DMS153 treated with DMSO at 0.1 percent for 48 hours (cell line): ENCODE results near the gene SFMBT2.
A peak's percentile ranks its signal among the peaks of the same experiment; 100 is the strongest.

ENCODE experiments used
- DNase-seq: peaks from one replicate; lab custom pipeline; 2025; ENCODE audit not compliant: unreplicated experiment; lab: John Stamatoyannopoulos, UW

SFMBT2 gene

DNA sequence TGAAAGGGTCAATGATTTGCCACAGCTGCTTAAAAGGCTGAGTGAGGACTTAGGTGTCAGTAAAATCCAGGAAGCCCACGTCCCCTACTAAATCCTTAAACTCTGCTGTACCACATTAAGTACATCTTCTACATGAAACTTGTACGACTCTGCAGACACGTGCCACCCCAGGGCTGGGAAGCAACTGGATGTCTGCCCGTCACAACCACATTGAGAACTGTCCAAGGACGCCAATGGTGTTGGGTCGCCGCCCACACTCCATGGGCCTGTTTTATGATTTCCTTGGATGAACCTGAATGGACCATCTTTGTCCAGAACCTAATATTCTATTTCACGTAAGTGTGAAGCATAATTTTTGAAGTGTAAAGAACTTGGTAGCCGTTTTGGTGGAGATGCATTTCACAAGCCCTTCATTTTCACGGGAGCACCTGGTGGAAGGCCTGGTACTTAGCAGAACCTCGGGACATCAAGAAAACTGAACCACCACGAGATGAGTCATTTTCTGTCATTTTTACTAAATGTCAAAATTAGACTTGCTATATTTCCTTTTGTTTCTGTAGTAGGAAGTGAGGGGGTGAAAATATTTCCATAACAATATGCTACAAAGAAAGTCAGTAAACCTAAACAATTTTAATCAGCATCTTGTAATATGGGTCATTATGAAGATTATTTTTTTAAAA lies 134.9 kb downstream of the SFMBT2 start:
- no peak for DNase-seq

DNA sequence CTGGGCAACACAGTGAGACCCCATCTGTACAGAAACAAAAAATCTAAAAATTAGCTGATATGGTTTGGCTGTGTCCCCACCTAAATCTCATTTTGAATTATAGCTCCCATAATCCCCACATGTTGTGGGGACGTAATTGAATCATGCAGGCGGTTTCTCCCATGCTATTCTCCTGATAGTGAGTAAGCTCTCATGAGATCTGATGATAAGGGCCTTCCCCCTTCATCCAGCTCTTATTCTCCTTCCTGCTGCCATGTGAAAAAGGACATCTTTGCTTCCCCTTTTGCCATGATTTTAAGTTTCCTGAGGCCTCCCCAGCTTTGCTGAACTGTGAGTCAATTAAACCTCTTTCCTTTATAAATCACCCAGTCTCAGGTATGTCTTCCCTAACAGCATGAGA lies 136.5 kb downstream of the SFMBT2 start:
- no peak for DNase-seq

- DNase-seq = no peak
Observed at GRCh38 chr10:7272008-7272407, 138.8 kb downstream of the SFMBT2 start.

DNA sequence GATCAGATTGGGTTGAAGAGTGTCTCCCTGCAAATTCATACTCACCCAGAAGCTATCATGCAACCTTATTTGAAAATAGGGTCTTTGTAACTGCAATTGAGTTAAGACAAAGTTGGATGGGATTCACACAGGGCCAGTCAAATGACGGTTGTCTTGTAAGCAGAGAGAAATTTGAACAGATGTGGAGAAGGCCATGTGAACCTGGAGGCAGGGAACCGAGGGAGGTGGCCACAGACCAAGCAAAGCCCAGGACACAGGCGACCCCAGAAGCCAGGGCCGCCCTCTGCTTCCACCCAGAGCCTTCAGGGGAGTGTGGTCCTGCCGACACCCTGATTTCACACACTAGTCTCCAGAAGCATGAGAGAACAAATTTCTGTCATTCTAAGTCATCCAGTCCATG lies 140.8 kb downstream of the SFMBT2 start:
- no peak for DNase-seq

GRCh38 chr10:7267142-7267541 lies 143.7 kb downstream of the SFMBT2 start:
- DNase-seq = no peak

DNA sequence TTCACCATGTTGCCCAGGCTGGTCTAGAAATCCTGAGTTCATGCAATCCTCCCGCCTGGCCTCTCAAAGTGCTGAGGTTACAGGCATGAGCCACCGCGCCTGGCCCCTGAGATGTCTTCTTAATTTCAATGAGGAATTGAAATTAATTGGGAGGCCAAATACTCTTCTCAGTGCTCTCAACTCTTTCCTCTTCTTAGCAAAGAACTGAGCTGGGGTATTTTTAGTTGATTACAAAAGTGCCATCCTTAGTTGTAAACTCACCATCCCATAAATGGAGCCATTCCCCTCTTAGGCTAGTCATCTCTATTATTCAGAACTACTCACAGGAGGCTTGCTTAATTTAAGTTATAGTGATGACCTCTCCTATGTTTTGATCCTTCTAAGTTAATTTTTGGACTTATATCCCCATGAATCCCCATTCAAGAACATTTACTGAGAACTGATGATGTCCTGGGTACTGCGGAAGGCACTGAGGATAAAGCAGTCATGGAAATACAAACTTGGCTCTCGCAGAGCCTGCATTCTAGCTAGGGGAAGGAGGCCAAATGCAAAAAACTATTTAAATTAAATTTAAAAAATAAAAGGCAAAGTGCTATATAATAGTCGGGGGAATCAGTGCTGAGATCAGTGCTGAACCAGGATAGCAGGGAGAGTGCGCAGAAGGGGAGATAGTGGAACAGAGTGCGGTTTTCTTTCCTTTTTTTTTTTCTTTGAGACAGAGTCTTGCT lies 145.3 kb downstream of the SFMBT2 start:
- no peak for DNase-seq

DNA sequence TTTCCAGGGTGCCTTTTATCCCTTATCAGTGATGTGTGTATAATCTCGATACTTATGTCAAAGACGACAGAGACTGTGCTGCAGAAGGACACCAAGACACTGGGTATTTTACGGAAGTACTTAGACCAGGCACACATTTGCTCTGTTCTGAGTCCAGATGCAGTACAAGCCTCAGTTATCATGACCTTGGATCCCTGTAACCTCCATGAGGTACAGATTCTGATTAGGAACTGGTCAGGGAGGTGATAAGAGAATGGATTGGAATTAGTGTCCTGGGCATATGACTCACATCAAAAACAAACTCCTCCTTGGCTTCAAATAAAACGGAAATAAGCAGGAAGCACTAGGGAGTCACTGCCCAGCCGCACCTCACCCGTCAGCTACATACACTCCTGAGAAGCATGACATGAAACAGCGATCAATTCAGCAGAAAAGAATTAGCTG lies 146.5 kb downstream of the SFMBT2 start:
- DNase-seq = no peak

DNA sequence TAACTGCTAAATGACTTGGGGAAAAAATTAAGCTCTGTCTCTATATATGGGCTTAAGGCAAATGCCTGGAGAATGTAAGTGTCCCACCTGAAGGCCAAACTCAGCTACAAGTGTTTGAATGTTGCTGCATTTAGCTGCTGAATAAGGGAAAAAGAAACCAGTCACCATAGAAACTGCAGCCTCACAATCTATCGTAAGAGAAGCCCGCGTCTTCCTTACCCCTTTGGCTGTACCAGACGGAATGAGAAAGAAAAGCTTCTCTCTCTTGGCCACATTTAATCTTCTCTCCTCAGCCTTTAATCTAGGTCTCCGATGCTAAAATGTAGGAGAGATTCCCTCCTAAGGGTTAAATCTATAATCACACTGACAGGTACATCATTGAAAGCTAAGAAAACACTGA lies 147.2 kb downstream of the SFMBT2 start:
- DNase-seq = no peak

DNA sequence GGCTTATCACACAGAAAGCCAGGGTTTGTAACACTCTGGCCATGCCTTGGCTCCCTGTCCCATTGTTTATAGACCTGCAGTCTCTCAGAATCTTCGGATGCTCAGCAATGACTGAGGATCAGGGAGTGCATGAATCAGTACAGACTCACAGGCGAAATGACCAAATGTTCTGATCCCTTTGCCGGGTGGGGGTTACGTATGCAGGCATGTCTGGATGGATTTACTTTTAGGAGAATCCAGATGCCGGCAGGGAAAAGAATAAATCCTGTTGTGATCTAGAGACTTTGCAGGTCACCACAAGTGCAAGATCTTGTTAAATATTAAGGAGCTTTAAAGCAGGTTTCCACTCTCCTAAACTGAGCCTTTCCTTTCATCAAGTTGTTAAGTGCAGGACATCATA lies 149.5 kb downstream of the SFMBT2 start:
- DNase-seq = no peak

- DNase-seq = no peak
Observed at GRCh38 chr10:7260912-7261311, 149.9 kb downstream of the SFMBT2 start.

DNA sequence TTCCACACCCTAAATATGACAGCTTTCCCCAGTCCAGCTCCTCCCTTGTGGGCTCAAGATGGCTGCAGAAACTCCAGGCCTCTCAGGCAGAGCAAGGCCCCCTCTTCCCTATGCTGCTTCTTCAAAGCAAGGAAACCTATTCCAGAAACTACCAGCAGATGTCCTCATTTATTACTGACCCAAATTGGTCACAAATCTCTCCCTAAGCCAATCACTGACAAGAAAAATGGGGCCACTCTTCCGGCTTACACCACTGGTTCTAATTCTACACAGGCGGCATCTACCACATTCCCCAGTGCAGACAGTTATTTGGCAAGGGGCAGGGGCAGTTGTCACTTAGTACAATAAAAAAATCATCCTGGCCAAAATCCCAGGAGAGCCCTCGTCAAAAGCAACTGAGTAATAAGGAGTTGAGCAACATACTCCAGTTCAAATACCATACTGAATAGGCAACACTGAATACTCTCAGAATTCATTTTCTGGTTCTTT lies 150.4 kb downstream of the SFMBT2 start:
- peak; percentile 1 for DNase-seq

DNA sequence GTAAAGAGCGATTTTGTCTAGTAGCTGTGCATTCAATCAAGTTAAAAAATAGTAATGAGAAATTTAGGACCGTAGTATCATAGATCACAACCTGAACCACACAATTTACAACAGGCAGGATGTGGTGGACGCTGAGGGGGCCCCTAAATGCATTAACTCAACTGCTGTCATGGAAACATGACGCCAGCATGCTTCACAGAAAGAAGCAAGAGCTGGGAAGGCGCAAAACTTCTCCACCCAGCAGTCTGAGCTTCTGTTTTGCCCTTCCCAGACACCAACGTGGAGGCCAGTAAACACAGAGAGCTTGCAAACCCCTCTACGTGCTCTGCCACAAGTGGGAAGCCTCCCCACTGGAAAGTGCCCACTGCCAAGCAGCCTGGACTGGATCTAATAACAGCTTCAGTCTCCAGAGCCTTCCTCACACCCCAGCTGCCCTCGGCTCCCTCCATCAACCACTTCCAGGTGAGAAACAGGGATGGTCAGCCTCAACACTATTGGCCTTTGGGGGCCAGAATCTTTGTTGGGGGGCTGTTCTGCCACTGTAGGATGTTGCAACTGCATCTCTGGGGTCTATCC lies 151.8 kb downstream of the SFMBT2 start:
- DNase-seq = no peak

DNA sequence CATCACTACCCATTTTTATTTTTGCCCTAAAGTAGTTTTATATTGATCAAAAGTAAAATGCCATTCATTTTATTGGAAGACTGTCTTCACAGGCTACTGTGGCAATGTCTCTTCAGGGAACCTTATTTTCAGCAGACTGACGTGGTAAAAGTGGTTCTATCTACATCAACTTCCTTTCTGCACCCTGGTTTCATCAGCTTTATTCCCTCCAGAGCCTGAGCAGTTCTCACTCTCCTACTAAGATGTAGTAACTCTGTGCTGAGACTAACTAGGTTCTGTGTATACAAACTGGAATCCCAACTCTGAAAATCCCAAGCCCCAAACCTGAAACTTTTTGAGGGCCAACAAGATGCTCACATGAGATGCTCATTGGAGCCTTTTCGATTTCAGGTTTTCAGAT lies 155.3 kb downstream of the SFMBT2 start:
- DNase-seq = no peak

- DNase-seq = no peak
Observed at GRCh38 chr10:7251696-7252465, 159.0 kb downstream of the SFMBT2 start.

- no peak for DNase-seq
Observed at GRCh38 chr10:7250236-7250635, 160.6 kb downstream of the SFMBT2 start.

DNA sequence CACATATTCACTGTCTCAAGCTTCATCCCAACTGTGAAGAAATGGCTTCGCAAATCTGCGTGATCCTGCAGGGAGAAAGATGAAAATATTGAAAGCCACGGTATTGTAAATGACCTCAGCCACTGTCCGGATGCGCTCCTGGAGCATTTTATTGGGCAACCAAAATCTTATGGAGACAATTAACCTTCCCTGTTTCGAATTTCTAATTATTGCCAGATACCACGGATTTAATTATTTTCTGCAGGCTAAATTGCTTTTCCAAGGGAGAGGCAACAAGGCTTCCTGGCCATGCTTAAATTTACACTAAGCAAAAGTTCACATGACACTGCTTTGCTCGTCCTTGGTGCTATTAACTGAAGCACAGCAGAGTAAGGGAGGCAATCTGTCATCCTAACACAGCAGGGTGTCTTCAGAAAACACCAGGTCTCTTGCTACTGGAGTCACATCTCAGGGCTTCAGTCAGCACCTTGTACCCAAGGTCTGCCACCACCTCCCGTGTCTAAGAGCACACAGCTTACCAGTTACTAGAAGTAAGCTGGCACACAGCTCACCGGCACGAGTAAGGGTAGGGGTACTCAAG lies 162.2 kb downstream of the SFMBT2 start:
- DNase-seq = no peak

GRCh38 chr10:7248148-7248547 lies 162.7 kb downstream of the SFMBT2 start:
- DNase-seq = no peak

DNA sequence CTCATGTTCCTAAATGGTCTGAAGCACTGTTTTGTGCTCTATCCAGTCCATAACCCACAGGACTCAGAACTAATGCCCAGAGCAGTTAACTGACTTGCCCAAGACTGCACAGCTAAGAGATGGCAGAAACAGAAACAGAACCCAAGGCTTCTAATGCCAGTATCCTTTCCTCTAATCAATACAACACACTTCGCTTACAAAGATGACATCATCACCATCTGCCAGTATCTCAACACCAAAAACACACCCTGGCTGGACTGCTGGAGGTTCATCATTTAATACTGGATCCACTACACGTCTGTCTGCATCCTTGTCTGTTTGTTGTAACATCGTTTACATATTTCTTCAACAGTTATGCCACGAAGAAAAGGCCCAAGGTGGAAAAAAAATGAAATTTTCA lies 165.3 kb downstream of the SFMBT2 start:
- no peak for DNase-seq

- no peak for DNase-seq
Observed at GRCh38 chr10:7243873-7244272, 167.0 kb downstream of the SFMBT2 start.

- no peak for DNase-seq
Observed at GRCh38 chr10:7243139-7243538, 167.7 kb downstream of the SFMBT2 start.

DNA sequence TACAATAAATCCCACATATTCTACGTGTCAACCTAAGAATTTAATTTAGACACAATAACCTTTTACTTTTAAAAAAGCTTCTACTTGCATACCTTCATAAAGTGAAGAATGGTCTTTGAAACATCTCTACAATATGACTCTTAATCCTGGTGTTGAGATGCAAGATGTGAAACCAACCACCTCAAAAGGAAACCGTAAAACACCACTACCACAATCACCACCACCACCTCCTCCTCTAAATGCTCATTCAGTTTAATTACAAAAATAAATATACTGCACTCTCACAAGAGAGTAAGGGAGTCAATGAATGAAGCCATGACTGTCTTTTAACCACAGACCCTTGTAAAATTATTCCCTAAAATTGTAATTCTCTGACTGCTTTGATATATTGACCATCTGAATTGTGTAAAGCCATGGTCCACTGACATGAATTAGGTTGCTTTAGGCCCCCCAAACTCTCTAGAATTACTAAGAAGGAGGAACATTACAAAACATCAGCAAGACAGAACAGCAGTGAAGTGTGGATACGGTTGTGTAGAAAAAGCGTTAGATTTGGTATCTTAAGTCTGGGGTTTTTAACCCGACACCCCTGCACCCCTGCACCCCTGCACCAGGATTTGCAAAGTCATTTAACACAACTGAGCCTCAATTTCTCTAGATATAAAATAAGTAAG lies 171.4 kb downstream of the SFMBT2 start:
- DNase-seq = no peak
